ENCODE results near the gene UBL4A.

Gene UBL4A

GRCh38 chrX:154531626-154532025, 45.2 kb upstream of the UBL4A start:
- peak; percentile 53 for ATAC-seq
- TF ChIP-seq TOX (CRISPR knock-in tag; IDR thresholded peaks at IDR 0.05; ENCODE audit: borderline replicate concordance) (no peak), ISL1 (CRISPR knock-in tag; IDR thresholded peaks at IDR 0.05) (no peak), ZNF70 (CRISPR knock-in tag; IDR thresholded peaks at IDR 0.05) (no peak), TSHZ2 (CRISPR knock-in tag; IDR thresholded peaks at IDR 0.05) (no peak), TCF4 (CRISPR knock-in tag; IDR thresholded peaks at IDR 0.05; ENCODE audit: borderline replicate concordance) (no peak), CSRNP3 (CRISPR knock-in tag; IDR thresholded peaks at IDR 0.05) (no peak), ZNF565 (CRISPR knock-in tag; conservative IDR thresholded peaks at IDR 0.05; ENCODE audit: low read depth) (no peak), ZC3H10 (CRISPR knock-in tag; IDR thresholded peaks at IDR 0.05) (no peak), BACH2 (CRISPR knock-in tag; IDR thresholded peaks at IDR 0.05; ENCODE audit: borderline replicate concordance) (no peak), OSR1 (CRISPR knock-in tag; IDR thresholded peaks at IDR 0.05) (no peak), PPARA (CRISPR knock-in tag; IDR thresholded peaks at IDR 0.05; ENCODE audit: borderline replicate concordance) (no peak), GLIS3 (CRISPR knock-in tag; IDR thresholded peaks at IDR 0.05) (no peak), RARB (CRISPR knock-in tag; IDR thresholded peaks at IDR 0.05) (no peak), ZNF8 (CRISPR knock-in tag; IDR thresholded peaks at IDR 0.05) (no peak), PATZ1 (CRISPR knock-in tag; IDR thresholded peaks at IDR 0.05; ENCODE audit: borderline replicate concordance) (no peak), POU6F1 (CRISPR knock-in tag; IDR thresholded peaks at IDR 0.05; ENCODE audit: borderline replicate concordance, low read depth) (no peak)
- TF ChIP-seq, protein P1, sequence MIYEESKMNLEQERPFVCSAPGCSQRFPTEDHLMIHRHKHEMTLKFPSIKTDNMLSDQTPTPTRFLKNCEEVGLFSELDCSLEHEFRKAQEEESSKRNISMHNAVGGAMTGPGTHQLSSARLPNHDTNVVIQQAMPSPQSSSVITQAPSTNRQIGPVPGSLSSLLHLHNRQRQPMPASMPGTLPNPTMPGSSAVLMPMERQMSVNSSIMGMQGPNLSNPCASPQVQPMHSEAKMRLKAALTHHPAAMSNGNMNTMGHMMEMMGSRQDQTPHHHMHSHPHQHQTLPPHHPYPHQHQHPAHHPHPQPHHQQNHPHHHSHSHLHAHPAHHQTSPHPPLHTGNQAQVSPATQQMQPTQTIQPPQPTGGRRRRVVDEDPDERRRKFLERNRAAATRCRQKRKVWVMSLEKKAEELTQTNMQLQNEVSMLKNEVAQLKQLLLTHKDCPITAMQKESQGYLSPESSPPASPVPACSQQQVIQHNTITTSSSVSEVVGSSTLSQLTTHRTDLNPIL (CRISPR knock-in tag; IDR thresholded peaks at IDR 0.05; ENCODE audit: low read depth): no peak

- TF ChIP-seq ISL1 (CRISPR knock-in tag; IDR thresholded peaks at IDR 0.05) (no peak), TOX (CRISPR knock-in tag; IDR thresholded peaks at IDR 0.05; ENCODE audit: borderline replicate concordance) (no peak), CSRNP3 (CRISPR knock-in tag; IDR thresholded peaks at IDR 0.05) (no peak), ZNF8 (CRISPR knock-in tag; IDR thresholded peaks at IDR 0.05) (no peak)
- ATAC-seq: no peak
Measured at GRCh38 chrX:154530286-154530685, 43.9 kb upstream of the UBL4A start.

DNA sequence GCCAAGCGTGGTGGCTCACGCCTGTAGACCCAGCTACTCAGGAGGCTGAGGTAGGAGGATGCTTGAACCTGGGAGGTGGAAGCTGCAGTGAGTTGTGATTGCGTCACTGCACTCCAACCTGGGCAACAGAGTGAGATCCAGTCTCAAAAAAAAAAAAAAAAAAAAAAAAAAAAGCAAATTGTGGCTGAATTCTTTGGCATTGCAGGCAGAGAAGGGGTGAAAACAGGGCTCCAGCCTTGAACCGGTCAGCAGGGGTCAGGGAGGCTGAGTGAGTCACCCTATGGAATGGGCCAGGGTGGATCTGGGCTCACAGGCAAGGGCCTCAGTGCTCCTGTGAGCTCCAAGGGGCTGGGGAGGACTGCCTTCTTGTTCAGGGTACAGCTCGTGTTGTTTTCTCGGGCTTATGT, 42.8 kb upstream of the UBL4A start:
- ATAC-seq: no peak
- no peak for TF ChIP-seq ZFP30 (CRISPR knock-in tag; IDR thresholded peaks at IDR 0.05)
- TF ChIP-seq CSRNP3 (CRISPR knock-in tag; IDR thresholded peaks at IDR 0.05): no peak
- TF ChIP-seq SNAI2 (CRISPR knock-in tag; IDR thresholded peaks at IDR 0.05): no peak
- no peak for TF ChIP-seq ISL1 (CRISPR knock-in tag; IDR thresholded peaks at IDR 0.05)
- TF ChIP-seq, protein P1 (CRISPR knock-in tag; IDR thresholded peaks at IDR 0.05; ENCODE audit: low read depth): no peak
- TF ChIP-seq ZC3H10 (CRISPR knock-in tag; IDR thresholded peaks at IDR 0.05): no peak
- TF ChIP-seq ZFP3 (CRISPR knock-in tag; IDR thresholded peaks at IDR 0.05): no peak
- TF ChIP-seq ESRRG (CRISPR knock-in tag; IDR thresholded peaks at IDR 0.05): no peak
- TF ChIP-seq CSDC2 (CRISPR knock-in tag; IDR thresholded peaks at IDR 0.05): no peak
- TF ChIP-seq TOX (CRISPR knock-in tag; IDR thresholded peaks at IDR 0.05; ENCODE audit: borderline replicate concordance): no peak
- TF ChIP-seq ZNF70 (CRISPR knock-in tag; IDR thresholded peaks at IDR 0.05): no peak
- TF ChIP-seq GLIS3 (CRISPR knock-in tag; IDR thresholded peaks at IDR 0.05): no peak

Measured in SK-N-SH treated with all-trans-retinoic acid at 6 μM for 48 hours (cell line).